Measurements from ENCODE around the gene GALP.
"Not testable (repeated sequence)": the region's sequence is repeated elsewhere in the genome, so short reads cannot be mapped to it uniquely, and the experiment has no call there.

GALP gene

GRCh38 chr19:56175861-56176307 is at the start of gene GALP:
Gene GALP (plus strand): TSS chr19:56176008. CDS start chr19:56177109, 1,101 bp downstream.
- DNase-seq: not testable (repeated sequence)

- DNase-seq: no peak
Observed at GRCh38 chr19:56126983-56127780, 48.6 kb upstream of the GALP start.

GRCh38 chr19:56130006-56130405 is 45.8 kb upstream of the GALP start:
- no peak for DNase-seq

GRCh38 chr19:56131651-56132050 is 44.2 kb upstream of the GALP start:
- DNase-seq: no peak

- no peak for DNase-seq
Observed at GRCh38 chr19:56132316-56132822, 43.4 kb upstream of the GALP start.

- no peak for DNase-seq
Observed at GRCh38 chr19:56133858-56134653, 41.8 kb upstream of the GALP start.

- DNase-seq: no peak
Observed at GRCh38 chr19:56134654-56134921, 41.2 kb upstream of the GALP start.

- DNase-seq: no peak
Observed at GRCh38 chr19:56136362-56136761, 39.4 kb upstream of the GALP start.

GRCh38 chr19:56137405-56137804 is 38.4 kb upstream of the GALP start:
- no peak for DNase-seq

GRCh38 chr19:56138069-56138468 is 37.7 kb upstream of the GALP start:
- DNase-seq: no peak

GRCh38 chr19:56139847-56140582 is 35.8 kb upstream of the GALP start:
- no peak for DNase-seq

GRCh38 chr19:56140583-56141416 is 35.0 kb upstream of the GALP start, which contains the start of gene ZNF444:
Gene ZNF444 (plus strand): TSS chr19:56141287. CDS start chr19:56146912, 5,625 bp downstream.
- peak; percentile 96 for DNase-seq

GRCh38 chr19:56141417-56141993 is 34.3 kb upstream of the GALP start:
- DNase-seq: no peak

- DNase-seq: no peak
Observed at GRCh38 chr19:56142087-56142787, 33.6 kb upstream of the GALP start.

- no peak for DNase-seq
Observed at GRCh38 chr19:56142897-56143434, 32.8 kb upstream of the GALP start.

- no peak for DNase-seq
Observed at GRCh38 chr19:56144376-56144775, 31.4 kb upstream of the GALP start.

- DNase-seq: no peak
Observed at GRCh38 chr19:56144831-56145230, 31.0 kb upstream of the GALP start.

GRCh38 chr19:56145698-56146097 is 30.1 kb upstream of the GALP start:
- DNase-seq: no peak

- DNase-seq: no peak
Observed at GRCh38 chr19:56146904-56147303, 28.9 kb upstream of the GALP start.

- no peak for DNase-seq
Observed at GRCh38 chr19:56147307-56147706, 28.5 kb upstream of the GALP start.

- DNase-seq: no peak
Observed at GRCh38 chr19:56148096-56148495, 27.7 kb upstream of the GALP start.
